Measurements from ENCODE around the gene RIPOR3. TPM values are rescaled to one million over a fixed set of nuclear protein-coding genes. Genes with fewer than 3 reads are reported as not detected.
"Not testable (repeated sequence)": the region's sequence is repeated elsewhere in the genome, so short reads cannot be mapped to it uniquely, and the experiment has no call there.

Gene RIPOR3
- polyA plus RNA-seq, 4 donors: 6.2 to 7.1 (median 6.6) TPM

DNA sequence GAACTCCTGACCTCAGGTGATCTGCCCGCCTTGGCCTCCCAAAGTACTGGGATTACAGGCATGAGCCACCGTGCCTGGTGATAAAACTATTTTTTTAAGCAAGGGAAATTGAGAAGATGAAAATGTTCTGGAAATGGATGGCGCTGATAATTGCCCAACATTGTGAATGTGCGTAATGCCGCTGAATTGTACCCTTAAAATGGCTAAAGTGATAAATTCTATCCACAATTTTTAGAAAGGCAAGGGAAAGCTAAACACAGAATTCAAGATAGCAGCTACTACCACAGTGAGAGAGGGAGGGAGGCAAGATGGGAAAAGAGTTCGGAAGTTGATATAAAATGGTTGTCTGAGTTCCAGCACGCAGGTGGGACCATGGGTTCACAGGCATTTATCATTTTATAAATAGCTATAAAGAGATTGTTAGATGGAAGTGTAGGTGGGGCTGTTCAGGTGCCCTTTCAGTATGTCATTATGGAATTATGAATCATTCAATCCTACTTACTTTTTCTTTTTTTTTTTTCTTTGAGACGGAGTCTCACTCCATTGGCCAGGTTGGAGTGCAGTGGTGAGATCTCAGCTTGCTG is 8.3 kb downstream of the RIPOR3 start:
- DNase-seq (ENCODE audit: low read depth in 4 of 4, low spot score in 3 of 4): no peak

DNA sequence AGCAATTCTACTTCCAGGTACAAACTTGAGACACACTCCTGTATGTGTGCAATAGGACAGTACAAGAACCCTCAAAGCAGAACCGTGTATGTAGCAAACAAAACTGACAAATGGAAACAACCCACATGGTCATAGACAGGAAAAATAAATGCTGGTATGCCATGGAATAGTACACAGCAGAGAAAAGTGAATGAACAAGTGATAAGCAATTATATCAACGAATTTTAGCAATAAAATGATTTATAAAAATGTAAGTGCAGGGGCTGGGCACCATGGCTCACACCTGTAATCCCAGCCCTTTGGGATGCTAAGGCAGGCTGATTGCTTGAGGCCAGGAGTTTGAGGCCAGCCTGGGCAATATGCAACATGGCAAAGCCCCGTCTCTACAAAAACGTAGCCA is 9.3 kb downstream of the RIPOR3 start:
- no peak for DNase-seq (ENCODE audit: low read depth in 4 of 4, low spot score in 3 of 4)

GRCh38 chr20:50681359-50682064 is 9.8 kb downstream of the RIPOR3 start:
- DNase-seq (ENCODE audit: low read depth in 4 of 4, low spot score in 3 of 4): no peak

DNA sequence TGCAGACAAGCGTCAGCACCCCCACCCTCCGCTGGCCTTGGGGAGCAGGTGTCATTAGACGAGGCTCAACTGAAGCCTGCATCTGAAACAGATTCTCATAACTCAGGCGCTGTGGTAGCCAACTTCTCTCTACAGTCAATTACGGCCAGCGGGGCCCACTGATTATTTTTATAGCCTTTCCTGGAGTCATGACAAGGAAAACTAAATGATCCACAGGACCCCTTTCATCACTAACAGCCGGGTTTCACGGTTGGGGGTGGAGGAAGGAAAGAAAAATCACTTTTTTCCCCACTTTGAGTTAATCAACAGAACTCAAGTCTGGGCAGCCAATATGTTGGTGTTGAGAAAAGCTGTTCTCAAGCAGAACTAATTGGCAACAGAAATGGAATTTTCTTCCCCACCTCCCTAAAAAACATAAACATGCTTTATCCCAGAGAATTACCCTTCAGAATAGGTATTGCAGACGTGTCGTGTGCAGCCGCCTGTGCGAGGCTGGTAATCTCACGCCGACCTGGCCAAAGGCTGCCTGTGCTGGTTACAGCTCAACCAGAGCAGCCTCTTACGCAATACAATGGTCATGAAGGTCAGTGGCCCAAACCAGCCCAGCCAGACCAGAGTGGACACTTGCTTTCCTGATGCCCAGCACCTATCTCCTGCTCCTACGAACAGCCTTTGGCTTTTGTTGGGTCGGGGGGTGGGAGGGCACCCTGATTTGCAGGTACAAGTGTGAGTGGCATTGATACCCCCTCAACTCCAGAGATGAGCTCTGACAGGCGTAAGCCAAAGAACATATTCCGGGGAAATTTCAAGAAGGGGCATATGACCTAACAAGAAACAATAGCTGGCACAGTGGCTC is 11.0 kb downstream of the RIPOR3 start:
- no peak for DNase-seq (ENCODE audit: low read depth in 4 of 4, low spot score in 3 of 4)

DNA sequence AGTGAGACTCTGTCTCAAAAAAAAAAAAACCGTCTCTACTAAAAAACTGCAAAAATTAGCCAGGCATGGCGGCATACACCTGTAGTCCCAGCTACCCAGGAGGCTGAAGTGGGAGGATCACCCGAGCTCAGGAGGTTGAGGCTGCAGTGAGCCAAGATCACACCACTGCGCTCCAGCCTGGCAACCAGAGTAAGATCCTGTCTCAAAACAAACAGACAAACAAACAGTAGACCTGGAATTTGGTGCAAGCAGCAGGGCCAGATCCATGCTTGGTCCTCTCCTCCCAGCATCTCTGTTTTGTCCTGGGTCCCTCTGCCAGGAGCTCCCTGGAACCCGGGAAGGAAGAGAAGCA is 11.6 kb downstream of the RIPOR3 start:
- DNase-seq (ENCODE audit: low read depth in 4 of 4, low spot score in 3 of 4): no peak

DNA sequence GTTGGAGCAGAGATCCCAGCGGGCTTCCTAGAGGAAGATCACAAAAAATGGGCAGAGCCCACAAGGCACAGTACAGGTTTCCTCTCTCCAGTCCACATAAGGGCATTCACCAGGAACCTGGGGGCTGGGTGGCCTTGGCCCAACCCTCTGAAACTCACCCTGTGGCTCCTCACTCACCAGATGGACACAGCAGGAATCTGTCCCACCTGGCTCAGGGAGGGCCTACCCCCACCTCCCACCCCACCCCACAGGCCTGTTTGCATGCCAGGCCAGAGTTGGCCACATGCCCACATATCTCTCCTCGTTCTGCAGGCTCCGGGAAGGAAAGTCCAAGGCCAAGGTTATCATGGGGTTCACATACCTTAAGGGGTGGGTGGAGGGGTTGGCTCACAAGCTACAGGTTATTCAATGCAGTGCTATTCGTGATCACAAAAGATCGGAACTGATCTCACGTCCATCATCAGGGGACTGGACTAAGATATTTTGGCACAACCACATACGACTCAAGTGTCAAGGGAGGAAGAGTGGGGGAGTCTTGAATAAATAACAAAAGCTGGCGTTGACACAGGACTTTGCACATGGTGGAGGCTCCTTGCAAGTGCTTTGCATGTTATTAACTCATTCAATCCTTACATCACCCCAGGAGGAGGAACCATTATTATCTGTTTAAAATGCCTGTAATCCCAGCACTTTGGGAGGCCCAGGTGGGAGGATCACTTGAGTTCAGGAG is 13.0 kb downstream of the RIPOR3 start:
- no peak for DNase-seq (ENCODE audit: low read depth in 4 of 4, low spot score in 3 of 4)

DNA sequence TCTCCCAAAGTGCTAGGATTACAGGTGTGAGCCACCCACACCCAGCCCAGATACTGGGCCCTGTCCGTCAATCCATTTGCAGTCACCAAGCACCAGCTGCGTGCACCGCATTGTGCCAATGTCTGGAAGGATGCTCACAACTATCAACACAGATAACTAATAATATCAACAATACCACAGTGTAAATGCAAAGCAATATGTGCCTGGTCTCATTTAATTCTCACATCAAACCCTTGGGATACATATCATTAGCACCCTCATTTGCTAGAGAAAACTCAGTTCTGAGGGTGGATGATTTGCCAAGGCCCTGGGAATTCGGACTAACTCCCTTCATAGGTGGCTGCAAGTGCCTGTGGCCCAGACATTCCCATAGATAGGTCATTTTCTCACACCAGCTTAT is 14.5 kb downstream of the RIPOR3 start:
- DNase-seq (ENCODE audit: low read depth in 4 of 4, low spot score in 3 of 4): no peak

DNA sequence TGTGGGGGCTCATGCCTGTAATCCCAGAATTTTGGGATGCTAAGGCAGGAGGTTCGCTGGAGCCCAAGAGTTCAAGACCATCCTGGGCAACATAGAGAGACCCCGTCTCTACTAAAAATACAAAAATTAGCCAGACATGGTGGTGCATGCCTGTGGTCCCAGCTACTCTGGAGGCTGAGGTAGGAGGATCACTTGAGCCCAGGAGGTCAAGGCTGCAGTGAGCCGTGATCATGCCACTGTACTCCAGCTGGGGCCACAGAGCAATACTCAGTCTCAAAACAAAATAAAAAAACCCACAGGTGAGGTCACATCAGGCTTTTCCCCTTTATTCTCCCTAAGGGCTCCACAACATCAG is 15.0 kb downstream of the RIPOR3 start:
- not testable (repeated sequence) for DNase-seq (ENCODE audit: low read depth in 4 of 4, low spot score in 3 of 4)

GRCh38 chr20:50675671-50676376 is 15.5 kb downstream of the RIPOR3 start:
- DNase-seq (ENCODE audit: low read depth in 4 of 4, low spot score in 3 of 4): no peak

GRCh38 chr20:50674138-50674825 is 17.1 kb downstream of the RIPOR3 start:
- no peak for DNase-seq (ENCODE audit: low read depth in 4 of 4, low spot score in 3 of 4)

DNA sequence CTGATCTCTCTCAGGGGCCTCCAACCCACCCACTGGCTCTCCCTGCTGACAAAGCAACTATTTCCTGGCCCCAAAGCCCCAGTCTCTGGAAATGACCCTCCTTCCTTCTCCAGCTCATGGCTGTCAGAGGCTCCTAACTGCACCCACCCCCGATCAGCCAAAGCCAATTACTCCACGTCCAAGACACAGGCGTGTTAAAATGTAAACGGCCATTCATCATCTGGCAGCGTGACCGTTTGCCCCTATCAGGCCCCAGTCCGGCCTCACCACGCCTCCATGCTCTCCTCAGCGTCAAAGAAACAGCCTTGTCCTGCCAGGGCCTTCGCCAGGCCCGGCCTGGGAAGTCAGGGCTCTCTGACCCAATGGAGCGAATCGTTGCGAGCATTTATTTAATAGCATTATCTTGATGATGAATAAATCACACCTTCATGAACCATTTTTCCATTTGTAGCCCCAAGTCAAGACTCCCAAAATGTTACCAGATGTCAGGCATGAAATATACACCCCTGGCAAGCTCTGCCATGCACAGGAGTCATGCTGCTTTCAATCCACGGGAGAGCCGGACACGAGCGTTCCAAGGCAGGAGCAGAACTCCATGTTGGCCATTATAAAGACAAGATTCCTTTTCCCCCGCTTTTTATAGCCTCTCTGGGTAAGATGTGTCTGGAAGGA is 17.7 kb downstream of the RIPOR3 start:
- peak in 2 of 4 donors; percentile 68 to 78 for DNase-seq (ENCODE audit: low read depth in 4 of 4, low spot score in 3 of 4)

- DNase-seq (ENCODE audit: low read depth in 4 of 4, low spot score in 3 of 4): no peak
Measured at GRCh38 chr20:50673146-50673465, 18.2 kb downstream of the RIPOR3 start.

DNA sequence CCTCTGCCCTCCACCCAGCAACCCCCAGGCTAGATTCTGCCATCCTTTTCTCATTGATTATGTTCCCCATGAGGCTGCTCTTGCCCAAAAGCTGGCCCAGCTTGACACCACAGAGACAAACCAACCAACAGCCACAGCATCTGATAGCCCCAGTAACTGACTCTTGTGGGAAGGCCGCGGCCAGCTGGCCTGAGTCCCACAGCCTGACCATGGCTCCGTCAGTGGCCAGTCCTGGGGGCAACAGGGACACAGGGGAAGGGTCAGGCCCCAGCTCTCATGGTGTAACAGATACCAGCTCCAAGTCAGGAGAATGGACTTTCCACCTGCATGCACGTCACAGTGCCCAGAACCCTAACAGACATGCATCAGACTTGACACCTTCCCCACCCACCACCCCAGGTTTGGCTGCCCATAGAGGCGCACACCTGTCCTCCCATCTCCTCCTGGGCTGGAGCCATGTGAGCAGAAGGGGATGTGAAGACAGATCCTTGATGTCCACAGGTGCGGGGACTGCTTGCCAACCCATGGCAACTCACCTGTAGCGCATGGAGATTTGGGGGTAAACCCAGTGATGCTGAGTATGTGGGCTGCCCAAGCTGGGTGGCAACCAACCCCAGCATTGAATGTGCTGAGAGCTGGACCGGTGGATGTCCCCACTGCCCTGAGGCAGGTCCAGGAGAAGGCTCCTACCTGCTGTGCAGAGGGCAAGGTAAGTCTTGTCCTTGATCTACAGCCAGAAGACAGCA is 18.8 kb downstream of the RIPOR3 start:
- DNase-seq (ENCODE audit: low read depth in 4 of 4, low spot score in 3 of 4): no peak

DNA sequence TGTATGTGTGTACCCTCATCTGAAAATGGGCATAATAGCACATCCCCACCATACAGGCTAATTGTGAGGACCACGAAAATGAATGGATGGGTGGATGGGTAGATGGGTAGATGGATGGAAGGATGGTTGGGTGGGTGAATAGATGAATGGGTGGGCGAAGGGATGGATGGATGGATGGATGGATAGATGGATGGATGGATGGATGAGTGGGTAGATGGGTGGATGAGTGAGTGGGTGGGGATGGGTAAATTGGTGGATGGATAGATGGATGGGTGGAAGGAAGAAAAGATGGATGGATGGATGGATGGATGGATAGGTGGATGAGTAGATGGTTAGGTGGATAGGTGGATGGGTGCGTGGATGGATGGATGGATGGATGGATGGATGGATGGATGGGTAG is 19.7 kb downstream of the RIPOR3 start:
- DNase-seq (ENCODE audit: low read depth in 4 of 4, low spot score in 3 of 4): no peak

DNA sequence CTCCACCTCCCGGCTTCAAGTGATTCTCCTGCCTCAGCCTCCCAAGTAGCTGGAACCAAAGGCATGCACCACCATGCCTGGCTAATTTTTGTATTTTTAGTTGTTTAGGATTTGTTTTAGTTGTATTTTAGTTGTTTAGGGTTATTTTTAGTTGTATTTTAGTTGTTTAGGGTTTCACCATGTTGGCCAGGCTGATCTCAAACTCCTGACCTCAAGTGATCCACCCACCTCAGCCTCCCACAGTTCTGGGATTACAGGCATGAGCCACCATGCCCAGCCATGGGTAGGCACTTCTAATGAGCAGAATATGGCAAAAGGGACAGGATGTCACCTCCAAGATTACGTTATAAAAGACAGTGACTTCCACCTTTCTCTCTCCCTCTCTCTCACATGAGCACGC is 20.3 kb downstream of the RIPOR3 start:
- not testable (repeated sequence) for DNase-seq (ENCODE audit: low read depth in 4 of 4, low spot score in 3 of 4)

DNA sequence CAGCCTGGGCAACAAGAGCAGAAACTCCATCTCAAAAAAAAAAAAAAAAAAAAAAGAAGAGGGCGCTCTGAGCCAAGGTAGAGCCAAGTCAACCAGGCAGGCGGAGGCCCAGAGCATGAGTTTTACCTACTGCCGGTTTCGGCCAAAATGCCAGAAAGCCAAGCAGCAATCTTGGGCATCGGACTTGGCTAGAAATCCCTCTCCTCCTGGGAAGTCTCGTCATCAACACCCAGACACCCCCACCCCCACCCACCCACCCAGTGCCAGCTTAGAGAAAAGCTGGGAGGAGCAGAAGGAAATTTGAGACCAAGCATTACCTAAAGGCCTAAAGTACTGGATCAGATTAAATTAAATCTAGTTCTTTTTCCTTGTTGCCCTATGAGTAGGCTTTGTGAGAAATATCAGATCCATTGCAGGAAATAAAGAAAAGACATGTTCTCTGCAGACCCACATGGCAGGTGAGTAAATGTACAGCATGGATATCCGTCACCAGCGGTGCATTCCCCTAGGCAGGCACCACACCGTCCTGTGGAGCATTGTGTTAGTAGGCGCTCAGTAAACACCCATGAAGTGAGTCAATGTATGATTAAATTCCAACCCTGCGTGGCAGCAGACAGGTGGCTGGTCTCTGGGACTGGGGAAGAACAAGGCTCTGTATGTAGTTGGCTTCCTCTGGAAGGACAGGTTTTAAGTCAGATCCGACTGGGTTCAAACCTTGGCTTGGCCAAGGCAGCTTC is 21.0 kb downstream of the RIPOR3 start:
- DNase-seq (ENCODE audit: low read depth in 4 of 4, low spot score in 3 of 4): no peak

DNA sequence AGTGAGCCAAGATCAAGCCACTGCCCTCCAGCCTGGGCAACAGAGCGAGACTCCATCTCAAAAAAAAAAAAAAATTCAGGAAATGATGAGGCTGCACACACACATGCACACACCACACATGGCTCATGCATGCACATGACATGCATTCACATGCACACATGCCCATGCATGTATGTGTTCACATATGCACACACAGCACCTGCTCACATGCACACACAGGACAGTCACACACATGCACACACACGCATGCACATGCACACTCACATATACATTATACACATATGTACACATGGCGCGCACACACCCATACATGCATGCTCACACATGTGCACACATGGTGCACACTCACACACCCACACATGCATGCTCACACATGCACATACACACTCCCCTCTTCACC is 22.5 kb downstream of the RIPOR3 start:
- DNase-seq (ENCODE audit: low read depth in 4 of 4, low spot score in 3 of 4): no peak

- DNase-seq (ENCODE audit: low read depth in 4 of 4, low spot score in 3 of 4): no peak
Measured at GRCh38 chr20:50668326-50668725, 23.0 kb downstream of the RIPOR3 start.
